ENCODE data around the gene CBARP. TPM values are rescaled to one million over a fixed set of nuclear protein-coding genes. Genes with fewer than 3 reads are reported as not detected.

The CBARP gene
- total and polyA plus RNA-seq, 2 of the 13 experiments (the other 11 are each of a cell fraction or from before 2014, with no cell fraction given), result 1.2 to 1.4 TPM

DNA sequence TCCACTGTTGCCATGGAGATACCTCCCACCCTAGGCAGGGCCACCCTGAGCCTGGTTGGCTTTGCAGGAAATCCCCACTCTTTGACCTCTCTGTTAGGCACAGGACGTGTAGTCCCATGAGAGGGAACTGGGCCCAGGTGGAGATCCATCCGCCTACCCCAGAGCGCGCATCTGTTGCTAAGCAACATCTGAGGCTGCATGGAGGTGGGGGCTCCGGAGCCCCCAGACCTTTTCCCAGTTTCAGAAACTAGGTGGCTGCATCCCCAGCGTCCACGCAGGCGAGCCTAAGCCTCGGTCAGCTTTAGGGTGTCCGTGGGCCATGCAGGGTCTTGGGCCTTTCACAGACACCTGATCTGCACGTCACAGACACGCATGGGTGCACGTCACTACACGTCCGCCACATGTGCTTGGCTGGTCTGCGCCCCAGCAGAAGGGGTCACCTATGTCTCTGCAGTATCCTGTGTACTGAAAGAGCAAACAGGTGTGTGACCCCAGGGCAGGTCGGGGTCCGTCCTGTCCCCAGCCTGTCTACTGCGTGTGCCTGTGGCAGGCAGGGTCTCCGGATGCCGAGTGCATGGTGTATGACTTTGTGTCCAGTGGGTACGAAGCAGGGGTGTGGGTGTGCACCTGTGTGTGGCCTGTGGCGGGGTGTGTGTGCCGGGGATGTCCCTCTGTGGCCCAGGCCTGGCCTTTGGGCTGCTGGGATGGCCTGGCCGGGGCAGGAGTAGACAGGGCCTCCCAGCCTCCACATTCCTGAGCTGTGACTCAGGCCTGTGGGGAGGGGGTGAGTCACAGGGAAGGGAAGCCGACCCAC, 27.2 kb upstream of the CBARP start (continued):
- peak; percentile 72 for TF ChIP-seq SPEN (CRISPR knock-in tag; IDR thresholded peaks at IDR 0.05; ENCODE audit: low read depth)
- peak; percentile 85 for TF ChIP-seq ZNF687 (CRISPR knock-in tag; IDR thresholded peaks at IDR 0.05)
- TF ChIP-seq REPIN1 (CRISPR knock-in tag; IDR thresholded peaks at IDR 0.05; ENCODE audit: borderline replicate concordance, low read depth), result 0 out of 2 replicates have a peak, but pooled peaks have one; percentile 30
- TF ChIP-seq CBFB (CRISPR knock-in tag; IDR thresholded peaks at IDR 0.05), result 0 out of 2 replicates have a peak, but pooled peaks have one; percentile 30
- peak; percentile 65 for TF ChIP-seq ZNF609 (CRISPR knock-in tag; IDR thresholded peaks at IDR 0.05; ENCODE audit: borderline replicate concordance)
- TF ChIP-seq HNF4A (CRISPR knock-in tag; IDR thresholded peaks at IDR 0.05), result peak; percentile 73; the same call in 1 of the 2 replicates
- 0 out of 2 replicates have a peak, but pooled peaks have one; percentile 42 for TF ChIP-seq HMG20A (CRISPR knock-in tag; IDR thresholded peaks at IDR 0.05; ENCODE audit: borderline replicate concordance)
- peak; percentile 17 for TF ChIP-seq TBL1XR1 (IDR thresholded peaks at IDR 0.05; ENCODE audit: borderline replicate concordance, low read length, partially characterized antibody)
- peak; percentile 60; the same call in 1 of the 2 replicates for TF ChIP-seq ZNF12 (CRISPR knock-in tag; IDR thresholded peaks at IDR 0.05)
- TF ChIP-seq, protein P1, sequence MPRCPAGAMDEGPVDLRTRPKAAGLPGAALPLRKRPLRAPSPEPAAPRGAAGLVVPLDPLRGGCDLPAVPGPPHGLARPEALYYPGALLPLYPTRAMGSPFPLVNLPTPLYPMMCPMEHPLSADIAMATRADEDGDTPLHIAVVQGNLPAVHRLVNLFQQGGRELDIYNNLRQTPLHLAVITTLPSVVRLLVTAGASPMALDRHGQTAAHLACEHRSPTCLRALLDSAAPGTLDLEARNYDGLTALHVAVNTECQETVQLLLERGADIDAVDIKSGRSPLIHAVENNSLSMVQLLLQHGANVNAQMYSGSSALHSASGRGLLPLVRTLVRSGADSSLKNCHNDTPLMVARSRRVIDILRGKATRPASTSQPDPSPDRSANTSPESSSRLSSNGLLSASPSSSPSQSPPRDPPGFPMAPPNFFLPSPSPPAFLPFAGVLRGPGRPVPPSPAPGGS (CRISPR knock-in tag; IDR thresholded peaks at IDR 0.05), result peak; percentile 53; the same call in 1 of the 2 replicates
